Hippocampal formation (tissue), 2 donors: Measurements from ENCODE around the gene OPHN1.

Source experiments
- DNase-seq, 2 donors: peaks; one replicate each; lab custom pipeline; 2025; lab: John Stamatoyannopoulos, UW

OPHN1 gene

GRCh38 chrX:68249903-68250302 is 183.4 kb downstream of the OPHN1 start:
- DNase-seq, result no peak

- DNase-seq, result peak in 1 of 2 donors; percentile 13
Measured at GRCh38 chrX:68249401-68249831, 183.9 kb downstream of the OPHN1 start.

DNA sequence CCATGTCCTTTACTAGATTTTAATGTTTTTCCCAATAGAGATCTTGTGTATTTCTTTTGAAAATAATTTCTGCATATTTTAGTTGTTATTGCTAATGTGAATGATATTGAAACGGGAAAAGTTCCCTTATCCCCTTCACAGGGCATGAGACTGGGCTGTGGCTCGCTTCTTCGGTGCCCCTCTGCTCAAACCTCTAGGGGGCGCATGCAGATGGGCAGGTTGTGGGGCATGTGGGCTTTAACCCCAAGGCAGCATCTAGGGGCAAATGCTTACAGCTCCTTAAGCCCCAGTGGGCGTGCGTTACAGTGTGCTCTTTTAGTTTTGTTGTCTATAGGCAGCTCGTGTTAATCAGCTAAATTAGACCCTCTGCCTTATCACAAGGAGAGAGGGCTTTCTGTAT is 194.7 kb downstream of the OPHN1 start:
- no peak for DNase-seq

DNA sequence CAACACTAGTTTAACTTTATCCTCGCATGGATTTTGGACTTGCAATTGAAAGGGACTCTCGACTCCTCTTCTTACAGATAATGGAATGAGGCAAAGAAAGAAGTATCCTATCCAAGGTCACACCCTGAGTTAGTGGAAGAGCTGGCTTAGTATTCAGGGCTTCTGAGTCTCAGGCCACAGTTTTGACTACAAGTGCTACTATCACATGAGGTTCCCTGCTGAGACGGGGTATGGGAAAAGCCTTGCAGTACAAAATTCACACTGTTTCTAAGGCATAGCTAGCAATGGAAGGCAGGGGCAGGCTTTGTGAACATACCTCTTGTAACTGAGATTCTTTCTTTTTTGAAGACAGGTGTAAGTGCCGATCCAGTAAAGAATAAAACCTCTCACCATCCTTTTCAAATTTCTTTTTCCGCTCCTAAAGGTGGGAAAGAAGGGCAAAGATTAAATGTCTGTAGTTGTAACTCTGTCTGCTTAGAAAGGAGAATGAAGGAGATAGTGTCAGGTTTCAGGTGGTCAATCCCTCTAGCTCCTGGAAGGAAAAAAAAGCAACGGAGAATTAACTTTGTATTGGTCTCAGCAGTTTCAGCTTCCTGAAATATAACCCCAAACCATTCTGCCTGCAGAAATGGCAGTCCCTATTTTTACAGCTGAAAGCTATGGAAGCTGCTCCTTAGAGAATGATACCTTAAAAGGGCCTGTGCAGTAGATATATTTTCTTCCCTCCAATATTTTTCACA is 199.0 kb downstream of the OPHN1 start:
- no peak for DNase-seq

- DNase-seq, result no peak
Measured at GRCh38 chrX:68232206-68232605, 201.1 kb downstream of the OPHN1 start.

GRCh38 chrX:68209008-68209407 is 224.3 kb downstream of the OPHN1 start:
- no peak for DNase-seq

- no peak for DNase-seq
Measured at GRCh38 chrX:68204521-68205038, 228.7 kb downstream of the OPHN1 start.

GRCh38 chrX:68203646-68204045 is 229.6 kb downstream of the OPHN1 start:
- no peak for DNase-seq

DNA sequence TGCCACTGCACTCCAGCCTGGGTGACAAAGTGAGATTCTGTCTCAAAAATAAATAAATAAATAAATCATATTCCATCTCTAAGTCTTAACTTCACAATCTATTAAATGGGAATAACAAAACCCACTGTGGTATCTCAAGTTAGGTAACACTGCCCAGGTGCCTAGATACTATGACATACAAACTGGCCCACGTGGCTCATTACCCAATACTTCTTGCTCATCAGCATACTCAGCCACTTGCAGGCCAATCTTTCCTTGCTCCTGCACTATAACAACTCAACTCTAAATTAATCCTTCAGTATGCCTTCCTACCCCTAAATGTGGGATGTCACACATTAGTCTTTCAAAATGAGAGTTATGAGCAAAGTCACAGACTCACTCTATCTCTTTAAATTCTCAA is 230.1 kb downstream of the OPHN1 start:
- DNase-seq, result no peak

GRCh38 chrX:68199062-68199848 is 234.0 kb downstream of the OPHN1 start:
- DNase-seq, result no peak

GRCh38 chrX:68196939-68197791 is 236.1 kb downstream of the OPHN1 start:
- DNase-seq, result peak; percentile 28 to 50

DNA sequence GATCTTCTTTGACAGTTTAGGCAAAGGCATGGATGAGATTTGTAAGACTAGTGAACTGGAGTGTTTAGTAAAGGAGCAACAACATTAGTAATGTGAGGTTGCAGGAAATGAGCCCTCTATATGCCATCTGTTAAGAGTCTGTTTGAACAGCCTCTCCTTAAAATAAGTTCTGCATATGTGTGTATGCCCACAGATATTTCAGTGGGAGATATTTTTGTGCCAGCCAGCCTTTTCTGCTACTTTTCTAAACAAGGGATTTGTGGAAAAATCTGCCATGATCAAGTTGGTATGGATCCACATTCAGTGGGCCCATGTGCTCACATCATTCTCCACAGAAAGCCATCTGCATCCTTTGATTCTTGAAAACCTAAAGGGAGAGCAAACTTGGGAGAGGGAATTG is 237.7 kb downstream of the OPHN1 start:
- no peak for DNase-seq

GRCh38 chrX:68193786-68194185 is 239.5 kb downstream of the OPHN1 start:
- DNase-seq, result no peak

DNA sequence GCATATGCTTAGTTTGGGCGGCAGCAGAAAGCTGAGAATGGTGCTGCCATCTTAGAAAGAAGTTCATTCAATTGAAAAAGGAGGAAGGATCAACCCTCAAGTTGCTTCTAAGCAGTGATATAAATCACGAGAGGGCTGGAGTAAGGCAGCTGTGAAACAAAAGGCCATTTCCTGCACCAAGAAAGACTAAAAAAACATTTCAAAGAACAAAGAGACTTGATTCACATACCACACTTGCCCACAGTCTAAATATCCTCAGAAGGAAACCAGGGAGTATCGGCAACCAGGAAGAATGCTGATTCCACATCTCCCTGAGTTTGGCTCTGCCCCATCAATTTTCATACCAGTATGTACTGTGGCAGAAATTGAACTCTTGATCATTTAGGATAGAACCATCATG is 240.1 kb downstream of the OPHN1 start:
- no peak for DNase-seq

GRCh38 chrX:68190799-68191198 is 242.5 kb downstream of the OPHN1 start:
- DNase-seq, result no peak

GRCh38 chrX:68186552-68187262 is 246.6 kb downstream of the OPHN1 start:
- DNase-seq, result no peak

GRCh38 chrX:68185161-68185560 is 248.1 kb downstream of the OPHN1 start:
- DNase-seq, result no peak

DNA sequence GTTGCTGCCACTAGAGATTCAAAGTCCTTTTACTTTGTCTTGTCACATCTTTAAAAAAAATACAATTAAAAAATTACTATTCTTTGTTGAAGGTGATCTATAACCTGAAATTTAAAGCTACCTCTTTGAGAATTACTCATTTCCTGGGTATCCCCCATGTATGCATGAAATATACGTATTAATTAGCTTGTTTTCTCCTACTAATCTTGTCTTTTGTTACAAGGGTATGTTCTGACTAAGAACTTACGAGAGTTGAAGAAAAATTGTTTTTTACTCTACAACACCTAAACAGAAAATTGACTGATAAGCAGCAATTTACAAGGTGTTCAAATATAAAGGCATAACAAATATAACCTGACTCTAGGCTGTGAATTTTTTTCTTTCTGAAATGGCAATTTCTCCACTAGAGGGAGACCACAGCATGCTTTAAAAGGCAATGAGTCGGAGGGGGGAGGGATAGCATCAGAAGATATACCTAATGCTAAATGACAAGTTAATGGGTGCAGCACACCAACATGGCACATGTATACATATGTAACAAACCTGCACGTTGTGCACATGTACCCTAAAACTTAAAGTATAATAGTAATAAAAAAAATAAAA is 249.6 kb downstream of the OPHN1 start:
- no peak for DNase-seq

DNA sequence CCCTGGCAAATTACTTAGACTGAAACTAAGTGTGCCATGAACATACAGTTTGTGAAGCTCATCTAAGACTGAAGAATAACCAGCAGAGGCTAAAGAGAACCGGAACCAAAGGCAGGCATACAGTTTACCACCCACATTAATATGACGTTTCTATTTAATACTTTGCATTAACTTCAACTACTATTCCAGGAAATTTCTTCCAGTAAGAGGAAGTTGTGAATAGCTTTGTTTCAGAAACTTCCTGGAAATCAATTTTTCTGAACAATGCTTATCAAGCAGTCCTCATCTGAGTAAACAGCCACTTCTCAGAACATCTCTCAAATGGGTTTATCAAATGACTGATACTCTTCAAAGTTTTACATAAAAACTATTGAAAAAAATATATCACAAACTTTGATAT is 252.7 kb downstream of the OPHN1 start:
- no peak for DNase-seq

DNA sequence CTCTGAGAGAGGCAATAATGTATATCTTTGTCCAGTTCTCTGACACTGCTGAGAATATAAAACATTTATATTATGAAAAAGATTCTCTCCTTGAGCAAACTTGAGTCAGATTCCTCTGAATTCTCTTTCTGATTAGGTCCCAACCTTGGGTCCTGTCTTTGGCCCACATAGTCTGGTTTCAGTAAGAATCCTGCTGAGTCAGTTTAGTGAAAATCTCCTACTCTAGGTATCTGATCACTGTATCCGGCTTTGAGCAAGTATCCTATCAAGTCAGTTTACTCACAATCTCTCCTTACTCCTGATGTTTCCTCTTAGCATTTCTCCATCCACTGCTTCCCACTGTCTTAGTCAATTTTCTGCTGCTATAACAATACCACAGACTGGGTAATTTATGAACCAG is 253.9 kb downstream of the OPHN1 start:
- no peak for DNase-seq

GRCh38 chrX:68177542-68177941 is 255.8 kb downstream of the OPHN1 start:
- no peak for DNase-seq
